Activated T-helper 9 cell treated with anti-CD3 and anti-CD28 coated beads, Interleukin-2, amount 50 U/mL, for 16 hours (primary cell): ENCODE results near the gene C12orf43.

Experiments
- DNase-seq: peaks from one replicate; pipeline ENCODE4 v3.0.0-alpha.2; 2020; ENCODE audit warnings: low read depth

The C12orf43 gene

DNA sequence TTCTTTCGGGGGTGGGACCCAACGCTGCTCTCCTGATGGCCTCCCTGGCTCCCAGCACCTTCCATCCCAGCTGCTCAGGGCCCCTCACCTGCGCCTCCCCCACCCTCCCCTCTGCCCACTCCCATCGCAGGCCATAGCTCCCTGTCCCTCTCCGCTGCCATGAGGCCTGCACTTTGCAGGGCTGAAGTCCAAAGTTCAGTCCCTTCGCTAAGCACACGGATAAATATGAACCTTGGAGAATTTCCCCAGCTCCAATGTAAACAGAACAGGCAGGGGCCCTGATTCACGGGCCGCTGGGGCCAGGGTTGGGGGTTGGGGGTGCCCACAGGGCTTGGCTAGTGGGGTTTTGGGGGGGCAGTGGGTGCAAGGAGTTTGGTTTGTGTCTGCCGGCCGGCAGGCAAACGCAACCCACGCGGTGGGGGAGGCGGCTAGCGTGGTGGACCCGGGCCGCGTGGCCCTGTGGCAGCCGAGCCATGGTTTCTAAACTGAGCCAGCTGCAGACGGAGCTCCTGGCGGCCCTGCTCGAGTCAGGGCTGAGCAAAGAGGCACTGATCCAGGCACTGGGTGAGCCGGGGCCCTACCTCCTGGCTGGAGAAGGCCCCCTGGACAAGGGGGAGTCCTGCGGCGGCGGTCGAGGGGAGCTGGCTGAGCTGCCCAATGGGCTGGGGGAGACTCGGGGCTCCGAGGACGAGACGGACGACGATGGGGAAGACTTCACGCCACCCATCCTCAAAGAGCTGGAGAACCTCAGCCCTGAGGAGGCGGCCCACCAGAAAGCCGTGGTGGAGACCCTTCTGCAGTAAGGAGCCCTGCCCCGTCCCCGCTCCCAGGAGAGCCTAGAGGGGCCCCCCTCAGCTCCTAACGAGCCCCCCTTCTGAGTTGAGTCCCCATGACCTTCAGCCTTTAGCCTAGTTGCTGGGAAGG is 37.7 kb downstream of the C12orf43 start, which contains the start of gene HNF1A:
Gene HNF1A (plus strand): TSS at position 248 of the 924 bp plus-strand sequence. CDS start 226 bp downstream, at position 474.
- DNase-seq: no peak

DNA sequence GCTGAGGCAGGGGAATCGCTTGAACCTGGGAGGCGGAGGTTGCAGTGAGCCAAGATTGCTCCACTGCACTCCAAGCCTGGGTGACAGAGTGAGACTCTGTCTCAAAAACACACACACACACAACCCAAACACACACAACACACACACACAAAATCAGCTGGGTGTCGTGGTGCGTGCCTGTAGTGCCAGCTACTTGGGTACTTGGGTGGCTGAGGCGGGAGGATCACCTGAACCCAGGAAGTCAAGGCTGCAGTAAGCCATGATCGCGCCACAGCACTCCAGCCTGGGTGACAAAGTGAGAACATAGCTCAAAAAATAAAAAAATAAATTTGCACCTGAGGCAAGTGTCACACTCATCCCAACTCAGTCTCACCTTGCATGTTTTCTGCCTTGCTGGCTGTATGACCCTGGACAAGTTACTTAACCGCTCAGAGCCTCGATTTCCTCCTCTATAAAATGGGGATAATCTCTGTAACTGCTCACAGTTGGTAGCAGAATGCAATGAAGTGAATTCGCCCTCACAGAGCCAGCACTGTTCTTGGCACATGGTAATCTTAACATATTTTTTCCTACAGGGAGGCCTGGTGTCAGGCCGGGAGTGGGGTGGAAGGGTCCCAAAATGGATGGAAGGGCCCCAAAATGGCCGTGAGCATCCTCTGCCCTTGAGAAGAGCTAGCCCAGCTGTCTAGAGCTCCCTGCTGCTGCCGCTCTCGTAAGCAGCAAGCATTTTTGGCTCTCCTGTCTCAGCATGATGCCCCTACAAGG is 38.6 kb downstream of the C12orf43 start:
- DNase-seq: no peak

DNA sequence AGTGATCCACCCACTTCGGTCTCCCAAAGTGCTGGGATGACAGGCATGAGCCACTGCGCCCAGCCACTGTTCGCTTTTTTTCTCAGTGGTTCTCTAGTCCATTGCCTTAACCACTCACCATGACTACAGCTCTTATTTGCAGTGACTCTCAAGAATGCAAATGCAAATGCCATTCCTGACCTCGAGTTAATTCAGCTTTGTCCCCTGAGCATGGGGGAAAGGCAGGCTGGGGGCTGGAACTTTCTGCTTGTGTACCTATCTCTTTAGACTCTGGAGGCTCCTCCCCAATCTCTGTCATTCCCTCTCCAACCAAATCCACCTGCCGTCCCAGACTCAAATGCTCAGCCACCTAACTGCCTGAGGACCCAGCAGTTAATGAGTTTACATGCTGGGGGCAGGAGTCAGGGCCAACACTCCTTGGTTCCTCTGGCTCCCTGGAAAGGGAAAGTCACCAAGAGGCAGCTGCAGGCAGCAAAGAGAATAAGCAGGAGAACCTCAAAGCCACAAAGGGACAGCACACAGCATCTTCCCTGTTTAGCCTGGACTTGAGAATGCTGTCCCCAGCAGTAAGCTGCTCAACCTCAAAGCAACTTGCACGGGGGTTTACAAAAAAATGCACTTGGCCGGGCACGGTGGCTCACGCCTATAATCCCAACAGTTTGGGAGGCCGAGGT is 43.3 kb downstream of the C12orf43 start:
- no peak for DNase-seq

DNA sequence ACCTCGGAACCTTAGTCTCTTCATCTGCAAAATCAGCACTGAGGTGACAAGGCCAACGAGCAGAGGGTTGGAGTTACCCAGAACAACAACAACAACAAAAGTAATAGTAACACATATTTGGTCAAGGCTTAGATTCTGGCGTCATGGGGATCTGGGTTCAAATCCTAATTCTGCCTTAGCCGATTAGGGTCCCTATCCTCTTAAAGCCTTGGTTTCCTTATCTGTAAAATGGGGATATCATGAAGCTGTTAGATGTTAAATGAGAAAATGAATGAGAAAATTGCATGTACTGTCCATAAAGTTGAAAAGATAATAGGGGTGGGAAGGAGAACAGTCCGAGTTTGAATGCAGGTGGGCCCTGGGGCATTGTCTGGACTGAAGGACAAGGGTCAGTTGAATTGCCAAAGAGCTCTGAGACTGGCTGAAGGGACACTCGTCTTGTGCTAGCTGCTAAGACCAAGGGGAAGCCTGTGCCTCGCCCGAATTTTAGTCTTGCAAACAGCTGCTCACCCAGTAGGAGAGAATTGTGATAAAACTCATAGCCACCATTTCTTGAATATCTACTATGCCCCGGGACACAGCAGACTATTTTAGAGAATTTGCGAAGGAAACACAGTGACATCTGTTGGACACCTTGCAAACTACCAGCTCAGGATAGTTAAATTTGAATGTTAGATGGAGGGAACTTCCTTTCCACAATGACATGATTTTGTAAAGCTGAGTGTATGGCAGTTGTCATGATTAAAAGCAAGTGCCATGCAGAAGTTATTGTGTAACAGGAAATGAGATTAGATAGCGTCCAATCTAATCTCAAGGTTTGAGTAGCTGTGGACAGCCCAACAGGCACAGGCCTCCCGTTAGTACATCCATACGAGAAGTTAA is 44.7 kb downstream of the C12orf43 start:
- no peak for DNase-seq

DNA sequence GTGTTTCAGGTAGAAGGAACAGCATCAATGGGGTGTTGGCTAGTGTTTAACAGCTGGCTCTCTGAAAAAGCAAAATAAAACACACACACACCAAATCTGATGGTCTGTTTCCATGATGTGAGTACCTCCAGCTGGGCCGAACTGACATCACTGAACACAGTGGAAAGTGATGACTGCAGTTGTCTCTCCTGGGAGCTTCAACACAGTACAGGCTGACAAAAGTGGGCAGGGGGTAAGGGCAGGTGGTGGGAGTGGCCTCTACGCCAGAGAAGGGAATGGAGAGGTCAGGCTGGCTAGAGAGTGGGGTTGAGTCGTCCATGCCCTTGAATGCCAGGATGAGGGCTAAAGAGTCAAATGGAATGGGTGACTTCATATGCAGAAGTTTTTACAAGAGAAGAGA is 46.0 kb downstream of the C12orf43 start:
- DNase-seq: no peak

DNA sequence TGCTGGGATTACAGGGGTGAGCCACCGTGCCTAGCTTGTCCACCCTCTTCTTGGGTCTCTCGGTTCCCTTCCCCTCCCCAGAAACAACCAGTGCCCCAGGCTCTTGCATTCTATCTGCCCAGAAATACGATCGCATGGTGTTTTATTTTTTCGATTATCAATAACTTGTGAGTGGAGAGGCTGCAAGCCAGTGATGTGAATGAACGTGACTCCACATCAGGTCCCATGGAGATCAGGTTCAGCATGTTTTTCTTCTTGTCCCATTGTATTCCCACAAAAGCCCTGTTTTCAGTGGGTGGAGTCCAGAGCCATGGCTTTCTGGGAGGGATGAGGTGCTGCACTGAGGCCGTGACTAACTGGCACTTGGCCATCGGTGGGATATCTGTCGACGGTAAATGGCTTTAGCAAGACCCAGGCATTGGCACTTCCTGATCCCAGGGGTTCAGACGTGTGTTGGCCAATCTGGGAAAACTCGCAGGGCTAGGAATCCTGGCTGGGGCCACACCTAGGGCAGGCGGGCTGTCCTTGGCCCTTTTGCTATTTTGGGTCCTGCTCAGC is 50.7 kb downstream of the C12orf43 start:
- no peak for DNase-seq

DNA sequence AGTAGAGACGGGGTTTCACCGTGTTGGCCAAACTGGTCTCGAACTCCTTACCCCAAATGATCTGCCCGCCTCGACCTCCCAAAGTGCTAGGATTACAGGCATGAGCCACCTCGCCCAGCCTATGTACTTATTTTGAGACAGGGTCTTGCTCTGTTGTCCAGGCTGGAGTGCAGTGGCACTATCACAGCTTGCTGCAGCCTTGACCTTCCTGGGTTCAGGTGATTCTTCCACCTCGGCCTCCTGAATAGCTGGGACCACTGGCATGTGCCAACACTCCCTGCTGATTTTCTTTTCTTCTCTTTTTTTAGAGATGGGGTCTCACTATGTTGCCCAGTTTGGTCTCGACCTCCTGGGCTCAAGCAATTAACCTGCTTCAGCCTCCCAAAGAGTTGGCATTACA is 52.0 kb downstream of the C12orf43 start:
- no peak for DNase-seq

DNA sequence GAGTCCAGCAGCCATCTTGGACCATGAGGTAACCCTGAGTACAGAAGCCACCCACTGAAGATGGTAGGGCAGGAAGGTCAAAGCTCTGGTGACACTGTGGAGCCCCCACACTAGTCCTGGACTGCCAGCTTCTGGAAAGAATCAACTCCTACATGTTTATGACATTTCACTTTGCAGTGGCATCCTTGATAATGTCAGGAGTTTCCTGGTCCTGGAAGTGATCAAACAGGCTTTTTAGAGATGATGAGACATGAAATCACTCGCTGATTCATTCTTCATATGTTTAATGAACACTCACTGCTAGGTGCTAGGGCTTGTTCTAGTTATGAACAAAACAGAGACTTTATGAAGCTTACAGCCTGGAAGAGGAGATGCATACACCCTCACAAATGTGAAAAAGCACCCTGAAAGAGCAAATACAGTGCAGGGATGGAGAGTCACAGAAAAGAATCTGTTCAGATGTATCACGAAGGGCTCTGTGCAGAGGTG is 53.7 kb downstream of the C12orf43 start:
- DNase-seq: no peak

DNA sequence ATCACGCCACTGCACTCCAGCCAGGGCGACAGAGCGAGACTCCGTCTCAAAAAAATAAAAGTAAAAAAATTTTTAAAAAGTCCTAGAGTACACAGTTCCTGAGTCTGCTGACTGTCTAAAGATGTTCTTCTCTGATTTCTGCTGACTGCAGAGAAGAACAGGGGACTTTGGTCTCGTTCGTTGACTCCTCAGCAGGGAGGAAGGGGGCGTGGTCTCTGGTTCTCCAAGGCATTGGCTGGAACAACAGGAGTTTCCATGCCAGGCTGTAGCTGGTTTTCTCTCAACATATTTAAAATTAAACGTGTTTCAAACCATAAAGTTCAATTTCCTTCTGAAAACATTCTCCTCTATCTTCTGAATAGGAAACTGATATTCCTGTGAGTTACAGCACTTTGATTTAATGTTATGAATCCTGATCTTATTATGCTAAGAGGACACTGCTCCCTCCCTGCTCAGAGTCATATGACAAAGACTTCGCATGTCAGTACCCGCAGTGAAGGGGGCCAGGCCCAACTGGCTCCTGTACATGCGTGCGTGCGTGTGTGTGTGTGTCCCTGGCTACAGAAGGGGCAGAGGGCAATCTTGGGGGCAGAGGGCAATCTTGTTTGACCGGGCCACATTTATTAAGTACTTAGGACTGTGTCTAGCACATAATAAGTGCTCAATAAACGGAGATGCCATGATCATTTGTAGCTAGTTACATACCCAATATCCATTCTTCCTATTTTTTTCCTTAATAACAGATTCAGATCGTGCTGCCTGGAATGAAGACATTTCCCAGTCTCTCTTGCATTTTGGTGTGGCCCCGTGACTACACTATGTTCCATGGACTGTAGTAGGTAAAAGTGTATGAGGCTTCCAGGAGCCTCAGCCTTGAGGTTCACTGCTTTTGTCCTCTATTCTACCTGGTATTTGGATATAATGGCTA is 54.4 kb downstream of the C12orf43 start:
- DNase-seq: no peak

DNA sequence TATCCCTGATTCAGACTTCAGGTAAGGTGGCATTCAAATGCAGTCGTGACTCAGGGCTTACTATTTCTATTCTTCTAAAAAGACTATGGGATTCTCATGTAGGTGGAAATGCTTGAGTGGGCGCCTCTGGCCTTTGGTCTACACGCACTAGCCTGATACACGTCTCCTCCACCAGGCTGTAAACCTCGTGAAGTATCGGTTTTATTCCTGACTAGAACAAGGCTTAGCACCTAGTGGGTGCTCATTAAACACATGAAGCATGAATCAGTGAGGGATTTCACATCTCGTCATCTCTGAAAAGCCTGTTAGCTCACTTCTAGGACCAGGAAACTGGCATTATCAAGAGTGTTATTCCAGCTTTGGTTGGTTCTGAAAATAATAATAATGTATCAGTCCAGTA is 55.6 kb downstream of the C12orf43 start:
- DNase-seq: no peak

DNA sequence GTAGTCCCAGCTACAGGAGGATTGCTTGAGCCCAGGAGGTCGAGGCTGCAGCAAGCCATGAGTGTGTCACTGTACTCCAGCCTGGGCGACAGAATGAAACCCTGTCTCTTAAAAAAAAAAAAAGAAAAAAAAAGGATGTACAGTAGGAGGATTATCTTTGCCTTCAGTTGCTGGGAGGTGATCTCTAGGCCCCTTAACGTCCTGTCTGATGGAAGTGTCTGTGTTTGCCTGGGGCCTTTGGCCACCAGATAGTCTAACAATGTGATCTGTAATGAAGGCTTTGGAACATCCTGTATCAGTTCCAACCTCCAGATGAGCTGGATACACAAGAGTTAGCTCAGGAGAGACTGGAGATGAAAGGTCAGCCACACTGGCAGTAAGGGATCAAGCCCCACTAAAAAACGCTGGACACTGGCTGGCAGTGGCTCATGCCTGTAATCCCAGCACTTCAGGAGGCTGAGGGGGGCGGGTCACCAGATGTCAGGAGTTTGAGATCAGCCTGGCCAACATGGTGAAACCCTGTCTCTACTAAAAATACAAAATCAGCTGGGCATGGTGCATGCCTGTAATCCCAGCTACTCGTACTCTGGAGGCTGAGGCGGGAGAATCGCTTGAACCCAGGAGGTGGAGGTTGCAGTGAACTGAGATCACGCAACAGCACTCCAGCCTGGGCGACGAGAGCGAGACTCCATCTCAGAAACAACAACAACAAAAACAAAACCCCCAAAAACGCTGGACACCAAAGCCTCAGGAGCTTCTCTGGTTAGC is 57.0 kb downstream of the C12orf43 start:
- DNase-seq: no peak

DNA sequence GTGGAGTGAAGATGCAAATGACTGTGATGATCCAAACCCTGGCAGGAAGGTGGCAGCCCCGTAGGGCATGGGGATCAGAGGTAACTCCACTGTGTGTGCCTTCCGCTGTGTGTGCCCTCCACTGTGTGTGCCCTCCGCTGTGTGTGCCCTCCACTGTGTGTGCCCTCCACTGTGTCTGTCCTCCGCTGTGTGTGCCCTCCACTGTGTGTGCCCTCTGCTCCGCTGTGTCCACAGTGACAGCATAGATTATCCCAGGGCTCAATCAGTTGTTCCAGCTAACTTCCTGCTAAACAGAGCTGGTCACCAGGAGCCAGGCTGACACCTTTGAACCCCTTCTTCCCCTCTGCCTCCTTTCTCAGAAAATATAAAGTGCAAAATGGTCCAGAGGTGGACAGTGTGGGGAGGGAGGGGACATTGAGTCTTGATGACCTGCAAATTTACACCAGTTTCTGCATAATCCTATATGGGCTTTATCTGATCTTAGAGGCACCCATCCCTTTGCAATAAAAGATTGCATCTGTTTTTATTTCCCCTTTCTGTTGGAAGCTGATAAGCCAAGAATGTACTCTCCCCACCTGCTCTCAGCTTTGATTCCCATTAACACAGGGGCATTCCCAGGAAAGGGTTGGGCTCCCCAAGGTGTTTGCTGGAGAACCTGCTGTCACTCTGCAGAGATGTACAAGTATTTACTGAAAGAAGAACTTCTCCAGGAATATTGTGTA is 59.5 kb downstream of the C12orf43 start:
- no peak for DNase-seq

DNA sequence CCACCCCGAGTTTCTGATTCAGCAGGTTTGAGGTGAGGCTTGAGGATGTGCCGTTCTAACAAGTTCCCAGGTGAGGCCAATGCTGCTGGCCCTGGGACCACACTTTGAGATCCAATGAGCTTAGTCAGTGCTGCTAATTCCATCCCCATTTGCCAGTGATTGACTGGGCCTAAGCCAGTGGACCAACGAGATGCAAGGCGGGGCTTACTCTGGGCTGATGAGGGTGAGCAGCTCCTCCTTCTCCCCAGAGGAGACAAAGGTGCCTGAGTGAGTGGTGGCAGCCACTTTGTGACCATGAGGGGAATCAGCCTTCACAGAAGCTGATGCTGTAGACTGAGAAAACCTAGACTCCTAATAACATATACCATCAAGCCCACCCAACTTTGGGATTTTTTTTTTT is 61.1 kb downstream of the C12orf43 start:
- no peak for DNase-seq

DNA sequence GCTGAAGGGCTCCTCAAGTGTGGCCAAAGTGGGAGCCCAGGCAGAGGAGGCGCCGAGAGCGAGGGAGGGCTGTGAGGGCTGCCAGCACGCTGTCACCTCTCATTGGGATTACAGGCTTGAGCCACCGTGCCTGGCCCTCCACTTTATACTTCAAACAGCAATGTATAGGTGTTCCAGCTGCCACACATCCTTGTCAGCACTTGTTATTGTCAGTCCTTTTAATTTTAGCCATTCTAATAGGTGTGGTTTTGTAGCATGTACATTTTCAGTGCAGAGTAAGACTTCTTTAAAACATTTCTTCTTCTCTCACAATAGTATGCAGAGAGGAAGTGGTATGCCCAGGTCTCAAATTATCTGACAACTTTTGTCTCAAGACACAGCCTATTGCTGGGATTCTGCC is 65.5 kb downstream of the C12orf43 start:
- no peak for DNase-seq
